Measurements from ENCODE around the gene UTP4.

Gene UTP4

GRCh38 chr16:69195369-69196029, 63.0 kb downstream of the UTP4 start:
- Mint-ChIP-seq H3K36me3 (peaks cover 7% of the 10 kb centered on the region), H3K27ac (no peak overlapping the region), H3K4me1 (peaks cover 44% of the 10 kb centered on the region), H3K9me3 (no peaks in the 10 kb centered on the region), H3K4me3 (no peak overlapping the region)
- DNase-seq (ENCODE audit: low spot score in 2 of 2) (no peak), ATAC-seq (no peak)

- ATAC-seq (no peak), DNase-seq (ENCODE audit: low spot score in 2 of 2) (no peak)
- Mint-ChIP-seq H3K4me3 (no peak overlapping the region), H3K4me1 (peaks cover 35% of the 10 kb centered on the region), H3K27ac (no peak overlapping the region), H3K36me3 (no peaks in the 10 kb centered on the region), H3K9me3 (no peaks in the 10 kb centered on the region)
Observed at GRCh38 chr16:69197573-69197972, 65.1 kb downstream of the UTP4 start.

- Mint-ChIP-seq H3K27ac (no peak overlapping the region), H3K4me3 (no peak overlapping the region), H3K9me3 (no peaks in the 10 kb centered on the region), H3K36me3 (no peaks in the 10 kb centered on the region), H3K4me1 (peaks cover 34% of the 10 kb centered on the region)
- no peak for ATAC-seq
- DNase-seq (ENCODE audit: low spot score in 2 of 2): no peak
Observed at GRCh38 chr16:69199382-69199781, 66.9 kb downstream of the UTP4 start.

- no peak overlapping the region for H3K27ac Mint-ChIP-seq
Observed at GRCh38 chr16:69201291-69201690, 68.8 kb downstream of the UTP4 start.

GRCh38 chr16:69201787-69202186, 69.3 kb downstream of the UTP4 start:
- no peak for DNase-seq (ENCODE audit: low spot score in 2 of 2)
- Mint-ChIP-seq H3K4me3 (no peak overlapping the region), H3K27ac (peak overlapping the region; percentile 32), H3K36me3 (no peaks in the 10 kb centered on the region), H3K4me1 (peaks cover 44% of the 10 kb centered on the region), H3K9me3 (no peaks in the 10 kb centered on the region)
- no peak for ATAC-seq

More at GRCh38 chr16:69201291-69201690, 68.8 kb downstream of the UTP4 start:
- no peaks in the 10 kb centered on the region for H3K9me3 Mint-ChIP-seq
- H3K36me3 Mint-ChIP-seq: no peaks in the 10 kb centered on the region
- peaks cover 44% of the 10 kb centered on the region for H3K4me1 Mint-ChIP-seq
- DNase-seq (ENCODE audit: low spot score in 2 of 2): no peak
- ATAC-seq: no peak
- H3K4me3 Mint-ChIP-seq: no peak overlapping the region

GRCh38 chr16:69204172-69204571, 71.7 kb downstream of the UTP4 start:
- H3K4me1 Mint-ChIP-seq: peaks cover 37% of the 10 kb centered on the region
- ATAC-seq (no peak), DNase-seq (ENCODE audit: low spot score in 2 of 2) (no peak)
- no peaks in the 10 kb centered on the region for H3K36me3 Mint-ChIP-seq
- no peak overlapping the region for H3K4me3 Mint-ChIP-seq
- H3K9me3 Mint-ChIP-seq: no peaks in the 10 kb centered on the region
- H3K27ac Mint-ChIP-seq: peak overlapping the region; percentile 52

- Mint-ChIP-seq H3K36me3 (no peaks in the 10 kb centered on the region), H3K4me3 (no peak overlapping the region), H3K4me1 (peaks cover 11% of the 10 kb centered on the region), H3K9me3 (no peaks in the 10 kb centered on the region), H3K27ac (no peak overlapping the region)
- DNase-seq (ENCODE audit: low spot score in 2 of 2) (no peak), ATAC-seq (no peak)
Observed at GRCh38 chr16:69209735-69210134, 77.3 kb downstream of the UTP4 start.

GRCh38 chr16:69217433-69217832, 85.0 kb downstream of the UTP4 start:
- no peaks in the 10 kb centered on the region for H3K9me3 Mint-ChIP-seq
- DNase-seq (ENCODE audit: low spot score in 2 of 2) (no peak), ATAC-seq (peak; percentile 84)
- H3K36me3 Mint-ChIP-seq: no peaks in the 10 kb centered on the region
- no peak overlapping the region for H3K4me3 Mint-ChIP-seq
- H3K27ac Mint-ChIP-seq: no peak overlapping the region
- peaks cover 17% of the 10 kb centered on the region for H3K4me1 Mint-ChIP-seq
